Measurements from ENCODE around the gene WIZ.
"Not testable (repeated sequence)": the region's sequence is repeated elsewhere in the genome, so short reads cannot be mapped to it uniquely, and the experiment has no call there.

WIZ gene

GRCh38 chr19:15404097-15404779, 45.5 kb downstream of the WIZ start:
- DNase-seq (ENCODE audit: low read depth in 2 of 2), result no peak

- no peak for DNase-seq (ENCODE audit: low read depth in 2 of 2)
Measured at GRCh38 chr19:15403151-15403531, 46.6 kb downstream of the WIZ start.

GRCh38 chr19:15402411-15403150, 47.2 kb downstream of the WIZ start:
- no peak for DNase-seq (ENCODE audit: low read depth in 2 of 2)

- DNase-seq (ENCODE audit: low read depth in 2 of 2), result no peak
Measured at GRCh38 chr19:15401397-15401710, 48.4 kb downstream of the WIZ start.

GRCh38 chr19:15400521-15401396, 49.0 kb downstream of the WIZ start:
- DNase-seq (ENCODE audit: low read depth in 2 of 2), result no peak

GRCh38 chr19:15399635-15400034, 50.1 kb downstream of the WIZ start:
- DNase-seq (ENCODE audit: low read depth in 2 of 2), result no peak

- no peak for DNase-seq (ENCODE audit: low read depth in 2 of 2)
Measured at GRCh38 chr19:15399234-15399515, 50.6 kb downstream of the WIZ start.

- no peak for DNase-seq (ENCODE audit: low read depth in 2 of 2)
Measured at GRCh38 chr19:15398501-15399233, 51.1 kb downstream of the WIZ start.

- DNase-seq (ENCODE audit: low read depth in 2 of 2), result no peak
Measured at GRCh38 chr19:15397782-15398181, 52.0 kb downstream of the WIZ start.

GRCh38 chr19:15397236-15397635, 52.5 kb downstream of the WIZ start:
- DNase-seq (ENCODE audit: low read depth in 2 of 2), result no peak

GRCh38 chr19:15396436-15396835, 53.3 kb downstream of the WIZ start:
- DNase-seq (ENCODE audit: low read depth in 2 of 2), result no peak

- not testable (repeated sequence) for DNase-seq (ENCODE audit: low read depth in 2 of 2)
Measured at GRCh38 chr19:15395251-15395650, 54.5 kb downstream of the WIZ start.

GRCh38 chr19:15394426-15394825, 55.3 kb downstream of the WIZ start:
- no peak for DNase-seq (ENCODE audit: low read depth in 2 of 2)

GRCh38 chr19:15393963-15394362, 55.8 kb downstream of the WIZ start:
- no peak for DNase-seq (ENCODE audit: low read depth in 2 of 2)

- DNase-seq (ENCODE audit: low read depth in 2 of 2), result no peak
Measured at GRCh38 chr19:15390814-15391213, 58.9 kb downstream of the WIZ start.

- no peak for DNase-seq (ENCODE audit: low read depth in 2 of 2)
Measured at GRCh38 chr19:15381864-15382263, 67.9 kb downstream of the WIZ start.

GRCh38 chr19:15381429-15381828, 68.3 kb downstream of the WIZ start:
- DNase-seq (ENCODE audit: low read depth in 2 of 2), result no peak

GRCh38 chr19:15379999-15380647, 69.6 kb downstream of the WIZ start:
- DNase-seq (ENCODE audit: low read depth in 2 of 2), result no peak

- DNase-seq (ENCODE audit: low read depth in 2 of 2), result peak; percentile 96
Measured at GRCh38 chr19:15379083-15379998, 70.4 kb downstream of the WIZ start, which contains the start of gene AKAP8. Gene AKAP8 (minus strand): TSS chr19:15379787. CDS start chr19:15379731, 56 bp downstream.

GRCh38 chr19:15378534-15379082, 71.1 kb downstream of the WIZ start:
- peak in 1 of 2 donors; percentile 13 for DNase-seq (ENCODE audit: low read depth in 2 of 2)

Measured in stimulated activated CD8-positive, alpha-beta memory T cell treated with anti-CD3 and anti-CD28 coated beads, Interleukin-7, amount 100 ng/mL, for 1 hour (primary cell).